Heart left ventricle (tissue), 16 donors: ENCODE measurements around the gene PSMG3. TPM values are rescaled to one million over a fixed set of nuclear protein-coding genes. Genes with fewer than 3 reads are reported as not detected.

Experiments used
- ATAC-seq, 4 donors: fragments of 200-7000 bp; cut with Tn5 transposase; one replicate each; pipeline ENCODE4 v1.9.1; 2020 to 2022; ENCODE audit warnings: moderate library complexity in 4 of 4, mild to moderate bottlenecking in 3 of 4, moderate number of reproducible peaks in 1 of 4
- DNase-seq, 5 donors: peaks; one replicate each; pipeline ENCODE4 v3.0.0-alpha.2; 2020
- H3K27ac ChIP-seq, 12 donors: fragments of 200-600 bp; sonication (generic) in 4 of 12; one replicate each; pipeline versions ENCODE4 v1.5.0 to v1.8.0; 2016 to 2022; ENCODE audit warnings: mild to moderate bottlenecking in 2 of 12
- H3K27me3 ChIP-seq, 9 donors: fragments of 200-600 bp; sonication (generic) in 2 of 9; one replicate each; pipeline versions ENCODE4 v1.5.1 to v1.8.0; 2016 to 2022; ENCODE audit warnings: mild to moderate bottlenecking in 3 of 9
- H3K36me3 ChIP-seq, 9 donors: fragments of 200-600 bp; sonication (generic) in 2 of 9; one replicate each; pipeline versions ENCODE4 v1.5.0 to v1.8.0; 2018 to 2022; ENCODE audit warnings: mild to moderate bottlenecking in 2 of 9
- H3K4me1 ChIP-seq, 12 donors: fragments of 200-600 bp; sonication (generic) in 4 of 12; one replicate each; pipeline versions ENCODE4 v1.5.0 to v1.8.0; 2016 to 2022; ENCODE audit warnings: mild to moderate bottlenecking in 3 of 12
- H3K4me3 ChIP-seq, 12 donors: fragments of 200-600 bp; sonication (generic) in 4 of 12; one replicate each; pipeline versions ENCODE4 v1.5.0 to v1.8.0; 2017 to 2022; ENCODE audit warnings: mild to moderate bottlenecking in 9 of 12, moderate library complexity in 4 of 12
- H3K9me3 ChIP-seq, 12 donors: fragments of 200-600 bp; sonication (generic) in 4 of 12; one replicate each; pipeline versions ENCODE4 v1.5.0 to v1.8.0; 2016 to 2022; ENCODE audit warnings: mild to moderate bottlenecking in 1 of 12
- POLR2A ChIP-seq, 2 donors: fragments of 450-650 bp; IDR thresholded peaks; one replicate each; pipeline ENCODE4 v1.6.1; 2017; ENCODE audit warnings: antibody characterized with exemption in 2 of 2, mild to moderate bottlenecking in 2 of 2, moderate library complexity in 2 of 2
- WGBS, 4 donors: extraction: QIAGEN DNeasy Blood & Tissue Kit in 2 of 4; methylation state at CpG; one replicate each; pipeline versions ENCODE4 v1.1.5 to v1.1.7; 2013 to 2018; 5-methylcytosine and 5-hydroxymethylcytosine counted together
- intact Hi-C, 10 donors: fragments of 100-400 bp; cut with DNase I; formaldehyde crosslinking; loops; one replicate each; pipeline versions ENCODE4 v1.11.1 to v1.14.2; 2022
- polyA plus RNA-seq, 2 donors: library from polyadenylated mRNA; stranded (reverse); fragments of 200-250 nt; gene quantifications; one replicate each; pipeline ENCODE4 v1.2.3, GENCODE V29; 2013
- total RNA-seq, 9 donors: library from RNA; depleted of rRNA in 2 of 9; stranded (reverse); fragments of >200 nt in 2 of 9; fragmentation: NEBNext Ultra II Directional in 3 of 9; extraction: Animal tissue kit (Norgen Biotek cat#: 25700) in 3 of 9; gene quantifications; one replicate each; pipeline versions ENCODE4 v1.1.0 to v1.2.4, GENCODE V29; 2016 to 2023
- TF ChIP-seq, protein P1 (sequence below), 12 donors: fragments of 200-600 bp; sonication (generic) in 4 of 12; IDR thresholded peaks; one replicate each; pipeline versions ENCODE4 v1.5.0 to v1.8.0; 2018 to 2022; ENCODE audit warnings: antibody characterized with exemption in 12 of 12, mild to moderate bottlenecking in 5 of 12
- donor health status: ischemic (EF 13 %, LVEDD 7.1; RV severe dilation, severe dysfunction).
- donor health status: healthy with polysubstance abuse.
- donor health status: DM: no; HTN: yes; CAD: no.
- donor health status: DM: no; HTN: no; CAD: no.
- donor health status: ischemic (EF 25% LVEDD 6.9; RV normal size, moderate dysfunction).
- donor health status: ischemic (EF 25% LVEDD 5.7; RV mildly dilated, moderate dysfunction).
- donor health status: healthy.
- donor health status: DM: yes; HTN: yes; CAD: no.
- donor health status: ischemic (EF 35%, LVEDD 5.7; RV mildly dilated, moderate dysfunction).
- donor health status: nonischemic (EF 11% LVEDD 7.7; RV severe dilation, severe dysfunction).
- donor health status: DM: yes; HTN: yes; CAD: no.
- donor health status: PGD.
- donor health status: ischemic (EF 29% LVEDD 5.4; RV normal size, mild dysfunction).
- donor health status: nonischemic (EF 23%, LVEDD 6.1; RV moderate dilation, normal function).

The PSMG3 gene
- total and polyA plus RNA-seq, 11 donors, result 7.3 to 36.5 (median 13.8) TPM

DNA sequence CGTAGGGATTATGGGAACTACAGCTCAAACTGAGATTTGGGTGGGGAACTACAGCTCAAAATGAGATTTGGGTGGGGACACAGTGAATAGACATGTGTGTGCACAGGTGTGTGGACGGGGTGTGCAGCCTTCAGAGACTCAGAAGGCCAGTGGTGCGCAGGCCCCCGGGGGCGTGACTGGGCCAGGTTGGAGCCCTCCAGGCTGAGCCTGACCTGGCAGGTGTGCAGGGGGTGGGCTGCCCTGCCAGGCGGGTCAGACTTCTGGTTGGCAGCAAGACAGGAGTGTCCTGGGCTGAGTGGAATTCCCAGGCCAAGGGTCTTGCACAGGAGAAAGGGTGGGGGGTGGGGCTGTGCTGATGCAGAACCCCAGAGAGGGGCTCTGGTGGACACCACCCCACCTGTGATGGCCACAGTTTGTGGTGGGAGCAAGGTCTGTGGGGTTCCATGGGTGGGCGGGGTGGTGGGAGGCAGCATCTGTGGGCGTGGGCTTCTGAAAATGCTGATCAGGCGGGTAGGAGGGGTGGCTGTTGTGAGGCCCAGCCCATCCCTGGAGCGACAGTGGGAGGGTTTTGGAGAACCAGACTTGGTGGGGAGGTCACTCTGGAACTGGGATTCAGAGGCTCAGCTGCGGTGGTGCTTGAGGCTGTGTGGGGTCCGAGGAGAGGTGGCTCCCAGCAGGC, 29.3 kb upstream of the PSMG3 start:
- no peaks in the 10 kb centered on the region for H3K4me1 ChIP-seq
- H3K27ac ChIP-seq, result no peak overlapping the region
- no peaks in the 10 kb centered on the region for H3K9me3 ChIP-seq
- ATAC-seq, result no peak
- intact Hi-C loops, result no loop called here
- DNase-seq, result no peak
- H3K36me3 ChIP-seq, result no peaks in the 10 kb centered on the region
- 89 to 94% (median 93%) methylated on average over 11 to 12 of the region's 12 CpGs for whole genome bisulfite sequencing, 4 donors
- H3K4me3 ChIP-seq, result no peak overlapping the region
- H3K27me3 ChIP-seq, result peaks cover 0 to 36% (median 15%) of the 10 kb centered on the region in 9 donors
- TF ChIP-seq, protein P1, sequence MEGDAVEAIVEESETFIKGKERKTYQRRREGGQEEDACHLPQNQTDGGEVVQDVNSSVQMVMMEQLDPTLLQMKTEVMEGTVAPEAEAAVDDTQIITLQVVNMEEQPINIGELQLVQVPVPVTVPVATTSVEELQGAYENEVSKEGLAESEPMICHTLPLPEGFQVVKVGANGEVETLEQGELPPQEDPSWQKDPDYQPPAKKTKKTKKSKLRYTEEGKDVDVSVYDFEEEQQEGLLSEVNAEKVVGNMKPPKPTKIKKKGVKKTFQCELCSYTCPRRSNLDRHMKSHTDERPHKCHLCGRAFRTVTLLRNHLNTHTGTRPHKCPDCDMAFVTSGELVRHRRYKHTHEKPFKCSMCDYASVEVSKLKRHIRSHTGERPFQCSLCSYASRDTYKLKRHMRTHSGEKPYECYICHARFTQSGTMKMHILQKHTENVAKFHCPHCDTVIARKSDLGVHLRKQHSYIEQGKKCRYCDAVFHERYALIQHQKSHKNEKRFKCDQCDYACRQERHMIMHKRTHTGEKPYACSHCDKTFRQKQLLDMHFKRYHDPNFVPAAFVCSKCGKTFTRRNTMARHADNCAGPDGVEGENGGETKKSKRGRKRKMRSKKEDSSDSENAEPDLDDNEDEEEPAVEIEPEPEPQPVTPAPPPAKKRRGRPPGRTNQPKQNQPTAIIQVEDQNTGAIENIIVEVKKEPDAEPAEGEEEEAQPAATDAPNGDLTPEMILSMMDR (IDR thresholded peaks at IDR 0.05), result no peak
- no peak for TF ChIP-seq POLR2A (IDR thresholded peaks at IDR 0.05)

DNA sequence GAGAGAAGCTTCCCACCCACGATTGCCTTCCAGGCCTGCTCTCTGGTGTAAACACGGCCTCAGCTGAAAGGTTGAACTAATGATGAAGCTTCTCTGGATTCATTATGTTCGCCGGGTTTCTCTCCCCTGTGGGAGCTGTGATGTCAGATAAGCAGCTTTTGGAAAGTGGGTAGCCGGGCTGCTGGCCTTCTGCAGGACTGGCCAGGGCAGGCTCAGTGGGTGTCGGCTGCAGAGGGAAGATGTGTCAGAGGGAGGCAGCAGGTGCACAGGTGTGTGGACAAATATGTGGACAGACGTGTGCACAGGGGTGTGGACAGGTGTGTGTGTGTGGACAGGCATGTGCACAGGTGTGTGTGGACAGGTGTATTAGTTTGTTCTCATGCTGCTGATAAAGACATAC, 28.5 kb upstream of the PSMG3 start:
- Histone ChIP-seq H3K4me3 (no peak overlapping the region), H3K9me3 (no peaks in the 10 kb centered on the region), H3K27me3 (peaks cover 0 to 36% (median 18%) of the 10 kb centered on the region in 9 donors), H3K4me1 (no peaks in the 10 kb centered on the region), H3K27ac (no peak overlapping the region), H3K36me3 (no peaks in the 10 kb centered on the region)
- 84 to 92% (median 85%) methylated on average over 7 of the region's 7 CpGs for WGBS, 4 donors
- ATAC-seq (no peak), DNase-seq (no peak)
- TF ChIP-seq POLR2A (IDR thresholded peaks at IDR 0.05), result no peak
- TF ChIP-seq, protein P1 (IDR thresholded peaks at IDR 0.05), result no peak
- intact Hi-C loops, result no loop called here

DNA sequence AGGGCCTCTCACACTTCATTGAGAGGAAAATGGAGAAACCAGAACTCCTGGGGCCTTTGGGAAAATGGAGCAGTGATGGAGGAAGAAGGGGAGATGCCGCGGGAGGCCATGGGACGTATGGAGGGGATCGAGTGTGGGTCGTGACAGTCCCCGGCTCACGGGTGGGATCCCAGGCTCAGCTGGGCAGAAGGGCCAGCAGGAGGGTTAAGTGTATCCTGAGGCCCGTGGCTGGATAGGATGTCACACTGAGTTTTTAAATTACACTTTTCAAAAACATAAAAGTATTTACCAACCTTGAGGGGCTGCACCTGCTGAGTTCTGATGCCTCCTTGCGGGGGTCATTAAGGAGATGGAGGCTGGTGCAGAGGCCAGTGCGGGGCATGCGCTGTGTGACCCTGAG, 28.0 kb upstream of the PSMG3 start:
- WGBS, 4 donors, result 86 to 96% (median 91%) methylated on average over 11 of the region's 11 CpGs
- ATAC-seq (no peak), DNase-seq (no peak)
- Histone ChIP-seq H3K9me3 (no peaks in the 10 kb centered on the region), H3K27ac (no peak overlapping the region), H3K27me3 (peaks cover 0 to 41% (median 20%) of the 10 kb centered on the region in 9 donors), H3K4me3 (no peak overlapping the region), H3K36me3 (no peaks in the 10 kb centered on the region), H3K4me1 (no peaks in the 10 kb centered on the region)
- intact Hi-C loops, result no loop called here
- TF ChIP-seq, protein P1 (IDR thresholded peaks at IDR 0.05), result no peak
- no peak for TF ChIP-seq POLR2A (IDR thresholded peaks at IDR 0.05)

DNA sequence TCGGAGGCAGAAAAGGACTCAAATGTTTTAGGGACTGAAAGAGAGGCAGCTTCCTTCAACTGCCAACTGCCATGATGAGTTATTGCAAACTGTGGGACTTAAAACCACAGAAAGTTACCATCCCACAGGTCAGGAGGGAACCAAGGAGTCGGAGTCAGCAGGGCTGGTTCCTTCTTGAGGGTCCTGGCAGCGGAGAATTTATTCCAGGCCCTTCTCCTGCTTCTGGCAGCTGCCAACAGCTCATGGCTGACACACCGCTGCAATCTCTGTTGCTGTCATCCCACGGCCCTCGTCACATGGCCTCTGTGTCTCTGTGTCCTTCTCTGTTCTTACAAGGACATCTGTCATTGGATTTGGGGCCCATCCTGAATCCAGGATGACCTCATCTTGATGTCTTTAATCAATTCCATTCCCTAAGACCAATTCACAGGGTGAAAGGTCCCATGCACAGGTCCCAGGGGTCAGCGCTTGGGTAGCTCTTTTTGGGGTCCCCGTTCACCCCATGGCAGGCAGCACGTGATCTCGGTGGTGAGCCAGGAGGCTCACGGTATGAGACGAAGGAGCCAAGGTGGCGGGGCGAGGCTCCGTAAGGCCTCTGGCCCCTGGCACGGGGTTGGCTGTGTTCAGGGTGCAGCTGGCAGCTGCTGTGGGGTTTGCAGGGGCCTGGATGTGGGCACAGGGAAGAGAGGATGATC, 27.4 kb upstream of the PSMG3 start:
- no peak overlapping the region for H3K27ac ChIP-seq
- peaks cover 0 to 46% (median 24%) of the 10 kb centered on the region in 9 donors for H3K27me3 ChIP-seq
- DNase-seq (no peak), ATAC-seq (no peak)
- H3K4me3 ChIP-seq, result no peak overlapping the region
- 76 to 82% (median 80%) methylated on average over 12 to 16 of the region's 16 CpGs for WGBS, 4 donors
- intact Hi-C loops, result no loop called here
- TF ChIP-seq, protein P1 (IDR thresholded peaks at IDR 0.05), result no peak
- TF ChIP-seq POLR2A (IDR thresholded peaks at IDR 0.05), result no peak
- H3K9me3 ChIP-seq, result no peaks in the 10 kb centered on the region
- peaks cover 0 to 4% (median 0%) of the 10 kb centered on the region in 12 donors for H3K4me1 ChIP-seq
- H3K36me3 ChIP-seq, result no peaks in the 10 kb centered on the region
